Lung (tissue), 12 donors: ENCODE measurements around the gene PHGDH. TPM values are rescaled to one million over a fixed set of nuclear protein-coding genes. Genes with fewer than 3 reads are reported as not detected.

Source experiments
- ATAC-seq: fragments of 200-7000 bp; cut with Tn5 transposase; one replicate; pipeline ENCODE4 v1.9.1; 2020; ENCODE audit warnings: moderate number of reproducible peaks; ENCODE audit not compliant: insufficient read depth, low FRiP score
- DNase-seq, 3 donors: peaks; one replicate each; pipeline ENCODE4 v3.0.0-alpha.2; 2013 to 2017
- H3K27ac ChIP-seq, 2 donors: one replicate each; pipeline ENCODE4 v1.5.1; 2013; ENCODE audit warnings: mild to moderate bottlenecking in 2 of 2, moderate library complexity in 2 of 2, control low read depth in 1 of 2, inconsistent platforms in 1 of 2, low read depth in 1 of 2, low read length in 1 of 2
- H3K27me3 ChIP-seq, 3 donors: one replicate each; pipeline ENCODE4 v1.5.1; 2013; ENCODE audit warnings: low read length in 2 of 3; ENCODE audit not compliant: control insufficient read depth in 3 of 3, insufficient read depth in 3 of 3
- H3K36me3 ChIP-seq, 4 donors: one replicate each; pipeline ENCODE4 v1.5.1; 2013; ENCODE audit warnings: low read length in 4 of 4, mild to moderate bottlenecking in 1 of 4, moderate library complexity in 1 of 4; ENCODE audit not compliant: control insufficient read depth in 4 of 4, insufficient read depth in 4 of 4
- H3K4me1 ChIP-seq, 5 donors: one replicate each; pipeline ENCODE4 v1.5.1; 2013; ENCODE audit warnings: low read length in 5 of 5, mild to moderate bottlenecking in 2 of 5, moderate library complexity in 1 of 5; ENCODE audit not compliant: control insufficient read depth in 5 of 5, insufficient read depth in 5 of 5
- H3K4me3 ChIP-seq: one replicate; pipeline ENCODE4 v1.5.1; 2013; ENCODE audit warnings: mild to moderate bottlenecking, control low read depth, moderate library complexity
- H3K9ac ChIP-seq, 2 donors: one replicate each; pipeline ENCODE4 v1.5.1; 2013; ENCODE audit warnings: low read length in 2 of 2, control low read depth in 1 of 2; ENCODE audit not compliant: insufficient read depth in 1 of 2
- H3K9me3 ChIP-seq, 4 donors: one replicate each; pipeline ENCODE4 v1.5.1; 2013; ENCODE audit warnings: low read length in 3 of 4, mild to moderate bottlenecking in 1 of 4, moderate library complexity in 1 of 4; ENCODE audit not compliant: control insufficient read depth in 4 of 4, insufficient read depth in 3 of 4
- CTCF ChIP-seq: IDR thresholded peaks from 2 replicates; pipeline ENCODE4 v1.5.1; 2012; ENCODE audit warnings: mild to moderate bottlenecking; ENCODE audit errors: control extremely low read depth, extremely low read depth
- WGBS, 2 donors: extraction: QIAGEN DNeasy Blood & Tissue Kit; methylation state at CpG; one replicate each; pipeline ENCODE4 v1.1.7; 2013; 5-methylcytosine and 5-hydroxymethylcytosine counted together
- polyA plus RNA-seq, 2 donors: library from polyadenylated mRNA; stranded (reverse); fragments of 200-250 nt; gene quantifications; one replicate each; pipeline ENCODE4 v1.2.1, GENCODE V29; 2013
- total RNA-seq, 2 donors: library from RNA; depleted of rRNA in 1 of 2; stranded (reverse); fragments of >200 nt in 1 of 2; gene quantifications; one replicate each; pipeline ENCODE4 v1.2.1, GENCODE V29; 2014 to 2021
- donor health status: control.
- donor health status: control.
- donor health status: Bipolar disorder and iron deficiency.
- donor health status: healthy.
- donor health status: DM: yes; HTN: yes; CAD: no.

PHGDH gene
- total and polyA plus RNA-seq, 4 donors, result 28.8 to 133 (median 34.2) TPM

- Histone ChIP-seq H3K9me3 (no peaks in the 10 kb centered on the region), H3K9ac (no peak overlapping the region), H3K4me1 (peaks cover 0 to 15% (median 2%) of the 10 kb centered on the region in 5 donors), H3K36me3 (no peaks in the 10 kb centered on the region), H3K4me3 (no peak overlapping the region), H3K27me3 (no peaks in the 10 kb centered on the region), H3K27ac (no peak overlapping the region)
- DNase-seq (no peak), ATAC-seq (no peak)
- WGBS, 2 donors, result 89 to 100% methylated on average over 1 of the region's 1 CpG
- TF ChIP-seq CTCF, result no peak
These were observed 32.5 kb upstream of the PHGDH start for GRCh38 chr1:119679223-119679622.

- Histone ChIP-seq H3K9ac (no peak overlapping the region), H3K27me3 (no peaks in the 10 kb centered on the region), H3K4me3 (no peak overlapping the region), H3K27ac (no peak overlapping the region), H3K4me1 (peaks cover 0 to 8% (median 2%) of the 10 kb centered on the region in 5 donors), H3K36me3 (no peaks in the 10 kb centered on the region), H3K9me3 (no peaks in the 10 kb centered on the region)
- DNase-seq (no peak), ATAC-seq (no peak)
- TF ChIP-seq CTCF, result no peak
- WGBS, 2 donors, result 93 to 95% methylated on average over 3 of the region's 3 CpGs
These were observed 31.5 kb upstream of the PHGDH start for GRCh38 chr1:119680193-119680592.

GRCh38 chr1:119680723-119681122, 31.0 kb upstream of the PHGDH start:
- DNase-seq, result no peak
- no peaks in the 10 kb centered on the region for H3K27me3 ChIP-seq
- no peak overlapping the region for H3K9ac ChIP-seq
- TF ChIP-seq CTCF, result no peak
- no peak overlapping the region for H3K4me3 ChIP-seq
- H3K9me3 ChIP-seq, result no peaks in the 10 kb centered on the region
- 72 to 84% methylated on average over 2 of the region's 2 CpGs for WGBS, 2 donors
- no peaks in the 10 kb centered on the region for H3K36me3 ChIP-seq
- peaks cover 0 to 4% (median 0%) of the 10 kb centered on the region in 5 donors for H3K4me1 ChIP-seq
- H3K27ac ChIP-seq, result no peak overlapping the region
- no peak for ATAC-seq

GRCh38 chr1:119681560-119681959, 30.2 kb upstream of the PHGDH start:
- TF ChIP-seq CTCF, result no peak
- DNase-seq (no peak), ATAC-seq (no peak)
- no peak overlapping the region for H3K9ac ChIP-seq
- no peaks in the 10 kb centered on the region for H3K27me3 ChIP-seq
- H3K36me3 ChIP-seq, result no peaks in the 10 kb centered on the region
- 90 to 94% methylated on average over 2 of the region's 2 CpGs for WGBS, 2 donors
- H3K9me3 ChIP-seq, result no peaks in the 10 kb centered on the region
- H3K4me3 ChIP-seq, result no peak overlapping the region
- no peaks in the 10 kb centered on the region for H3K4me1 ChIP-seq
- H3K27ac ChIP-seq, result no peak overlapping the region
